NOMO-1 treated with dmso at 0.1 percent for 144 hours (cell line): ENCODE measurements around the gene TBX4.
A peak's percentile ranks its signal among the peaks of the same experiment; 100 is the strongest.
"Not testable (repeated sequence)": the region's sequence is repeated elsewhere in the genome, so short reads cannot be mapped to it uniquely, and the experiment has no call there.

Source experiments
- DNase-seq: peaks from one replicate; lab custom pipeline; 2025; ENCODE audit not compliant: unreplicated experiment; lab: John Stamatoyannopoulos, UW

Gene TBX4

DNA sequence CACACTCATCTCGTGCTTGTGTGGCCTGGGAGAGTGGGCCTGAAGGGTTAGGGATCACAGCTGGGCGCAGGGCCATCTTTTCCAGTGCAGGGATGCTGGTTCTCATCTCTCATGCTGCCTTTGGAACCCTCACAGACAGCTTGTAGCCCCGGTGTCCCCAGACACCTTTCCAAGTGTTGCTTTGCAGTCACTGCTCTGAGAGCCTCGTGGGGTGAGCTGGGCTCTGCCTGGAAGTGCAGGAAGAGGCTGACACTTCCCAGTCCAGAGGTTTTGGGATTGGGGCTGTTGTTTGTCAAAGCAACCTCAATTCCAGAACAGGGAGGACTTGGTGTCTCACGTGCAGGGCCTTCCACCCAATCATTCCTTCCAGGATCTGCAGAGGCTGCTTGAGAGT, 28.2 kb downstream of the TBX4 start:
- no peak for DNase-seq

GRCh38 chr17:61481421-61481820, 29.2 kb downstream of the TBX4 start:
- no peak for DNase-seq

- DNase-seq, result no peak
Measured at GRCh38 chr17:61482467-61482866, 30.2 kb downstream of the TBX4 start.

- DNase-seq, result no peak
Measured at GRCh38 chr17:61483778-61484116, 31.5 kb downstream of the TBX4 start.

DNA sequence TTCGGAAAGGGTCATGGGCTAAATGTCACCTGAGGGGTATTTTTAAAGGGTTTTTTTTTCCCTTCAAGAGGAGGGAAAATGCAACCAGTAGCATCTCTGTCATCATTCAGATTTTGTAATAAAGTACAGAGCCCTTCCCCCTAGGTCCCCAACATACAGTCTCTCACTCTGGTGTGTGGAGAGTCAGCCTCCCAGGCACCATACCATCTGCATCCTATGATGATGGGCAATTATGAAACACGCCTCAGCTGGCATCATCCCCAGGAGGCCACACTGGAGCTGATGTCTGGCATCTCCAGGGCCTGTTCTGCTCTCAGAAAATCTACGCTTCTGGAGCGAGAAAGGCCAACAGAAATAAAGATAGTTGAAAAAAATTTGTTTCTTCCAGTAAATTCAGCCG, 32.0 kb downstream of the TBX4 start:
- no peak for DNase-seq

- no peak for DNase-seq
Measured at GRCh38 chr17:61485067-61485775, 33.0 kb downstream of the TBX4 start.

DNA sequence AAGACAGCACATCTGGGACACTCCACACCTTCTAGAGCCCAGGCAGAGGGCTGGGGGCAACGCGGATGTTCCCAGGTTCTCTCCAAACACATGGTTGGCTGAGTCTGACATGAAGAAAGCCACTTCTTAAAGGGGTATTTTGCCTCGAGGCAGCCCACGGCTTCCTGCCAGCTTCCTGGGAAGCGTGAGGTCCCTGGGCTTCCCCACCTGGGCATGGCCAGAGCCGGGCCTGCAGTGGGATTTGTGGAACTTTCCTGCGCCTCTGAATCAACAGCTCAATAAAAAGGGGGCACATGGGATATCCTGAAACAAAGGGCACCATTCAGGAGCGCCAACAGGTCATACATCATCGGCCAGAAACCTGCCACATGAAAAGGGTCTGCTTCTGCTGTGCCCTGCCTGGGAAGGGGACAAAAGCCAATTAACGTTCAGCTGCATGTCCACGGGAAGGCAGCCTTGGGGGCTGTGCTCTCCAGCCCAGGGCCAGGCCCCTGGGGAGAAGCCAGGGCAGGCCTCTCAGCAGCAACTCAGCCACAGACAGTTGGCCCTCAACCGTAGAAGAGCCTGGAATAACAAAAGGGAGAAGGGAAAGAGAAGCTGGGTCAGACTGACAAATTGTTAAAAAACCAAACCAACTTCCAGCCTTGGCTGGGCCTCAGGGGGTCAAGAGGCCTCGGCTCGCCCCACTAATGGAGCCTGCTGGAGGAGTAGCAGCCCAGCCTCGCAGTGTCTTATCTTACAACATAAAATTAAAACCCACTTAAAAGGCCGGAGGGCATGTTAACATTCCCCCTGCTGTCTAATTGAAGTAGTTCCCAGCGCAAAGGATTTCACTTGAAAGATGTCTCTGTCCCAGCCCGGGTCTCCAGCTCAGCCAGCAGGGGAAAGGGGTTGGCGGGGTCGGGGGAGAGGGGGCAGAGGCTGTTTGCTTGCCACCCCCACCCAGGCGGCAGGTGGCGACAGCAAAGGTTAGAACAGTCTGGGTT, 34.2 kb downstream of the TBX4 start:
- no peak for DNase-seq

DNA sequence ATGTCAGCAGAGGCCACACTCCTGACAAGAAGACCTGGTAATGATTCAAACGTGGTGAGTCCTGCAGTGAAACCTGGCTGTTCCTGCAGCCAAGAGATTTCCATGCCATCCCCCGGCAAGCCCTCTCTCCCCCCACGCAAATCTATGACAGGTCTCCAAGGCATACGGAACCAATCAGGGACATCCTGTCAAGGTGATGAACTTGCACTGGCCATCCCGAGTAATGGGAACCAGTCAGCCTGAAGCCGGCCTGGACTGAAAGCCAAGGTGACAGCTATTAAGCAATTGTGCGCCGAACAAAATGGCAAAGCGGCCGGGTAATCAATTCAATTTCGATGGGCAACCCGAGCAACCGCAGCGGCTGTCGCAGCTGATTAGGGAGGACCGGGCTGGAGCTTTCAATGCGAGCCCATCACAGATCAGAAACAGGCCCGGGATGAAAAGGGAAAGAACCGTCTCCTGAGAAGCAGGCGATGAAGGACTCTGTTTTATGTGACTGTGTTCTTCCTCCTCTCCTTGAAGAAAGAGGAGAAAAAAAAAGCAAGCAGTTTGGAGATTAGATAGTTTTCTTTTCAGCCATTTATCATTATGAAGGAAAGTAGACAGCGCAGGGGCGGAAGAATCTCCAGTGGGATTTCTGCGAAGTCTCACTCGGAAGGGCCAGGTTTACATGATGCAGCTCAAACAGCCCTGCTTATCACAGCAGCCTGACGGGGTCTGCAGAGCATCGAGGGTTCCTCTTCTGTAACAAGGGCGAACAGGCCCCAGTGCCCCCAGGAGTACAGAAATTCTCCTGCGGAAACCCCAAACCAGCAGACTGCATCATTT, 35.2 kb downstream of the TBX4 start:
- DNase-seq, result no peak

DNA sequence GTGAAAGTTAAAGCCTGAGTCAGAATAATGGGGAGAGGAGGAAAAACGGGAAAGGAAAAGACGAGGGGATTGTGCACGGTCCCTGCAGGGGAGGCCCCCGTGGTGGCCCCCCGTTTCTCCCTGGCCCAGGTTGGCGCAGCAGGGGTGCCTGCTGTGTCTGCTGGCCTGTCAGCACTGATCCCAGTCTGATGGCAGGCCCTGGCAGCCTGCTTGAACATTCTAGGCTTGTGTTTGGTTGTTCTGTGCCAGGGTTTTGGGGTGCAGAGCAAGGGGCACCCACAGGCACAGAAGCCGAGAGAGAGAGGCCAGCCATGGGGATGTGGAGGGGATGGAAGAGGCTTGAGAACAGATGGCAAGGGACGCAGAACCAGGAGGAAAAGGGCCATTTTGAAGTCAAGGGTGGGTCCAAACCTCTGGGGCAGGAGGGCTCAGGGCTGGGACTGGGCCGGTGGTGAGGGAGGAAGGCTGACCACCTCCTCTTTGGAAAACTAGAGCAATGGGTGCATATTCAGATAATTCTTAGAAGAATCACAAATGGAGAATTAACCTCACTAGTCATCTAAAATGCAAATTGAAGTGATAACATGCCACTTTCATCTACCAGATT, 35.9 kb downstream of the TBX4 start:
- no peak for DNase-seq

DNA sequence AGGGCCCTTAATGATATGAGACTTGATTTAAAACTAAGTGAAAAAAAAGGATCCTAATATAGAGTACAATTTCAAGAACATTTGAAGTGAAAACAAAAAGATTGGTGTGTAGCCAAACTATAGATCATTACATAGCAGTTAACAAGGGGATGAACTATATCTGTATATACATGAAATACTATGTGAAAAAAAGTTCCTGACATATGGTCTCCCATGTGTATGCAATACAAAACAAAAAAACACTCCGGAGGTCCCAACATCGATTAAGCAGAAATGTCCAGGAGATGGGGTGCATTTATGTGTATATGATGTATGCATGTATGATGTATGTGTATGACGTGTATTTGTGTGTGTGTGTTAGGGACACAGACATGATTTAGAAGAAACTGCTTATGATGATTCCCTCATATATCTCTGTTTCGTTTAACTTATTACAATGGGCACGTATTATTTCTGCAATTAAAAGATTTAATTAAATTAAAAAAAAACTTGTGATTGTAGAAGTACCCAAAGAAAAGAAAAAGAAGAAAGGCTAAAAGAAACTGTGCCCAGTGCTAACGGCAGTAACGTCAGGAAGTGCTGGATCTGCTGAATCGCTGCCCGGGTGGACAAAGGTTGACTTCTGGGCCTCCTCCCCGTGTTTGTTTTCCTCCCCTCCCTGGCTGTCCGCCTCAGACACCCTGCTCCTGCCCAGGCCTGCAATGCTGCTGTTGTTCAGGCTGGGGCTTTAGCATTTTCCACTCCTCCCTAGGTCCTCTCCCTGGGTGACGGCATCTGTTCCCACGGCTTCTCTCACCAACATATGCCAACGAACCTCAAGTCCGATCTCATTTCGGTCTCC, 36.9 kb downstream of the TBX4 start:
- DNase-seq, result no peak

DNA sequence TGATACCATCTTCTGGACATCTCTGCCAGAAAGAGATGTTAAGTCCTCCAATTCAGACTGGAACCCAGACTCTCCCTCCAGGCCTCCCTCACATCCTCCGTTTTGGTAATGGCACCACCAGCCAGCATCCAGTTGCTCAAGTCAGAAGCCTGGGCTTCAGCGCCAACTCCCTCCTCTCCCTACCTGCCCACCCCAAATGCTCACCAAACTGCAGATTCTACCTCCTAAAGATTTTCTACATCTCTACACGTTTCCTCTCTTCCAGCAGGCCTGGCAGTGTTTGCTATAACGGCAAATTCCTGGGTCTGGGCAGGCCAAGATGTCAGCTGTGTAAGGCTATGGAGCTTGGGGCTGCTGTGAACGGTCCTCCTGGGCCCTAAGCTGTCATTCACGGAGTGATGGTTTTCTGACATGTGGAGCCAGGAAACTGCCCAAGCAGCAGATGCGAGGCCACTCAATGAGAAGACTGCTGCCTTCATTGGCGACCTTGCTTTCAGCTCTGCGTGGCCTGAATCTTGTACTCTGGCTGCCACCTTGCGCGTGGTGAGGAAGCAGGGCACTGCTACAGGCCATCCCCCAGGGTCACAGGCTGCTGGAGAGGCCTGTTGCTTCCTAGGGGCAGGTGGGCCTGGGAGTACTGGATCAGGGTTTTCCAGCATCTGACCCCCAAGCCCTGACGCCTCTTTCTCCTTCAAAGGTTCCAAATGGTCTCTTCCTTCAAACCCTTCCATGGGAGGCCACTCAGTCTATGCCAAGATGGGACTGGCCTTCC, 37.7 kb downstream of the TBX4 start:
- DNase-seq, result no peak

- DNase-seq, result no peak
Measured at GRCh38 chr17:61490540-61490975, 38.3 kb downstream of the TBX4 start.

GRCh38 chr17:61491981-61492380, 39.8 kb downstream of the TBX4 start:
- DNase-seq, result no peak

GRCh38 chr17:61492759-61493526, 40.7 kb downstream of the TBX4 start:
- no peak for DNase-seq

DNA sequence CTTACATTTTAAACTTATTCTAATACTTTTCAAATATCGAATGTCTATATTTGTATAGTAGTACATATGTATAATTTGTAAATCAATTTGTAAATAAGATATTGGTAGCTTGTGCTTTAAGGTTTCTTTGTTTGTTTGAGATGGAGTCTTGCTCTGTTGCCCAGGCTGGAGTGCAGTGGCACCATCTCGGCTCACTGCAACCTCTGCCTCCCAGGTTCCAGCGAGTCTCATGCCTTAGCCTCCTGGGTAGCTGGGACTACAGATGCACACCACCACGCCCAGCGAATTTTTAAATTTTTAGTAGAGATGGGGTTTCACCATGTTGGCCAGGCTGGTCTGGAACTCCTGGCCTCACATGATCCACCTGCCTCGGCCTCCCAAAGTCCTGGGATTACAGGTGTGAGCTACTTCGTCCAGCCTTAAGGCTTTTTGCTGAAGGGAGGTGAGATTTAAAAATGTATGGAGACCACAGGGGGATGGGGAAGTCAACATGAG, 41.7 kb downstream of the TBX4 start:
- DNase-seq, result not testable (repeated sequence)

DNA sequence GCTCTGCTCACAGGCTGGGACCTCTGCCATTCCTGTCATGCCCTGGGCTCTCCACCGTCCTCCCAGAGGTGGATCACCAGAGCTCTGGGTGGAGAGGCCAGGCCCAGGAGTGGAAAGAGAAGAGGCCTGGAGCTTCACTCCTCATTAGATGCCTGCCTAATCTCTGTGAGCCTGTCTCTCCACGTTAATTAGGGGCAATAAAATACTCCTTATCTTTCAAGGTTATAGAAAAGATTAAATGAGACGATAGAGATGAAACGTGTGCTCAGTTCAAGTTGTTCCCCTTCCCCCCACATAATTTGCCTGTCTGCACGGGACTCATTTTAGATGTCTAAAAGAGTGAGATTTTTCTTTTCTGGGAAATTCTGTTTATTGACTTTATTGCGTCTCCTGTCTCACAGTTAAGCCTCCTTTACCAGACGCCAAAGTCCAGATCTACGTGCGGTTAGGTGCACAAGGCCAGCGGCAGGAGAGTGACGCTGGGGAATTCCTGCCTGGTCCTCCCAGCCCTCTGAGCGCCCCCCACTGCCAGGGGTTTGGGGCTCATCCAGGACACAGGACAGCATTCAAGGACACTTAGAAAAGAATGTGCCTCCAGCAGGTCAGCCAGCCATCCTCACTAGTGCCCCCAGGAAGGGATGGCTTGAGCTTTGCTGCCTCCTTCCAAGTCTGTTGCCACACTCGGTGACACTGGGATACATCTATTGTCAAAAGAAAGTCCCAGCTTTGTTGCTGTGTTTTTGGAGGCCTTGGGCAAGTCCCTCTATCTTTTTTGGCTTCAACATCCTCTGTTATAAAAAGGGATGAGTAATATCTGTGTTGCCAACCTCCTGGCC, 42.3 kb downstream of the TBX4 start:
- no peak for DNase-seq

GRCh38 chr17:61495161-61495857, 43.1 kb downstream of the TBX4 start:
- DNase-seq, result peak; percentile 12
